HEK293 (cell line): Measurements from ENCODE around the gene NMRK2.
"Not testable (repeated sequence)": the region's sequence is repeated elsewhere in the genome, so short reads cannot be mapped to it uniquely, and the experiment has no call there.

Experiments used
- CTCF ChIP-seq: fragments of 450-650 bp; formaldehyde crosslinking; IDR thresholded peaks from 2 replicates; pipeline ENCODE4 v1.5.1; 2016; ENCODE audit warnings: missing biosample characterization, missing genetic modification characterization
- GFI1B ChIP-seq: fragments of 450-650 bp; formaldehyde crosslinking; IDR thresholded peaks from 2 replicates; pipeline ENCODE4 v1.5.1; 2016; ENCODE audit warnings: missing biosample characterization, missing genetic modification characterization
- HIC1 ChIP-seq: fragments of 450-650 bp; formaldehyde crosslinking; IDR thresholded peaks from 2 replicates; pipeline ENCODE4 v1.5.1; 2016; ENCODE audit warnings: missing biosample characterization, missing genetic modification characterization
- PBX3 ChIP-seq: sonication (generic); formaldehyde crosslinking; IDR thresholded peaks from 2 replicates; pipeline ENCODE4 v1.8.1; 2022; ENCODE audit warnings: mild to moderate bottlenecking, moderate library complexity, missing genetic modification reagents
- PRDM4 ChIP-seq: fragments of 450-650 bp; formaldehyde crosslinking; IDR thresholded peaks from 2 replicates; pipeline ENCODE4 v1.5.1; 2017; ENCODE audit warnings: missing biosample characterization, missing genetic modification characterization
- REST ChIP-seq: fragments of 450-650 bp; formaldehyde crosslinking; IDR thresholded peaks from 2 replicates; pipeline ENCODE4 v1.5.1; 2016; ENCODE audit warnings: missing biosample characterization, missing genetic modification characterization
- YY1 ChIP-seq: fragments of 450-650 bp; formaldehyde crosslinking; IDR thresholded peaks from 2 replicates; pipeline ENCODE4 v1.5.1; 2018; ENCODE audit warnings: missing biosample characterization, missing genetic modification characterization
- ZBTB21 ChIP-seq: fragments of 450-650 bp; formaldehyde crosslinking; IDR thresholded peaks from 2 replicates; pipeline ENCODE4 v1.5.1; 2017; ENCODE audit warnings: missing biosample characterization, missing genetic modification characterization
- ZNF501 ChIP-seq: fragments of 450-650 bp; formaldehyde crosslinking; IDR thresholded peaks from 2 replicates; pipeline ENCODE4 v1.5.1; 2016; ENCODE audit warnings: missing biosample characterization, missing genetic modification characterization
- ZNF707 ChIP-seq: fragments of 450-650 bp; formaldehyde crosslinking; IDR thresholded peaks from 2 replicates; pipeline ENCODE4 v1.5.1; 2016; ENCODE audit warnings: missing biosample characterization, missing genetic modification characterization

GRCh38 chr19:3894959-3895358 is 37.9 kb upstream of the NMRK2 start:
- not testable (repeated sequence) for TF ChIP-seq ZNF501; YY1 (tag by site-specific recombination); PBX3; ZNF707 (tag by site-specific recombination); GFI1B; CTCF (tag by site-specific recombination); PRDM4 (tag by site-specific recombination); ZBTB21 (tag by site-specific recombination); REST (tag by site-specific recombination); HIC1
